Ovary (tissue), 3 donors: ENCODE measurements around the gene MARCHF3.

Source experiments
- POLR2A ChIP-seq: fragments of 450-650 bp; IDR thresholded peaks from one replicate; pipeline ENCODE4 v1.6.1; 2017; ENCODE audit warnings: antibody characterized with exemption, mild to moderate bottlenecking, moderate library complexity
- TF ChIP-seq, protein P1 (sequence below), 3 donors: fragments of 450-650 bp in 2 of 3; fragments of 200-600 bp in 1 of 3; IDR thresholded peaks; one replicate each; pipeline versions ENCODE4 v1.5.1 to v1.8.0; 2016 to 2022; ENCODE audit warnings: antibody characterized with exemption in 3 of 3, mild to moderate bottlenecking in 1 of 3
- donor health status: DM: no; HTN: no; CAD: no.

GRCh38 chr5:127003798-127004495, 26.4 kb downstream of the MARCHF3 start:
- TF ChIP-seq, protein P1, sequence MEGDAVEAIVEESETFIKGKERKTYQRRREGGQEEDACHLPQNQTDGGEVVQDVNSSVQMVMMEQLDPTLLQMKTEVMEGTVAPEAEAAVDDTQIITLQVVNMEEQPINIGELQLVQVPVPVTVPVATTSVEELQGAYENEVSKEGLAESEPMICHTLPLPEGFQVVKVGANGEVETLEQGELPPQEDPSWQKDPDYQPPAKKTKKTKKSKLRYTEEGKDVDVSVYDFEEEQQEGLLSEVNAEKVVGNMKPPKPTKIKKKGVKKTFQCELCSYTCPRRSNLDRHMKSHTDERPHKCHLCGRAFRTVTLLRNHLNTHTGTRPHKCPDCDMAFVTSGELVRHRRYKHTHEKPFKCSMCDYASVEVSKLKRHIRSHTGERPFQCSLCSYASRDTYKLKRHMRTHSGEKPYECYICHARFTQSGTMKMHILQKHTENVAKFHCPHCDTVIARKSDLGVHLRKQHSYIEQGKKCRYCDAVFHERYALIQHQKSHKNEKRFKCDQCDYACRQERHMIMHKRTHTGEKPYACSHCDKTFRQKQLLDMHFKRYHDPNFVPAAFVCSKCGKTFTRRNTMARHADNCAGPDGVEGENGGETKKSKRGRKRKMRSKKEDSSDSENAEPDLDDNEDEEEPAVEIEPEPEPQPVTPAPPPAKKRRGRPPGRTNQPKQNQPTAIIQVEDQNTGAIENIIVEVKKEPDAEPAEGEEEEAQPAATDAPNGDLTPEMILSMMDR (IDR thresholded peaks at IDR 0.05) = no peak
- no peak for TF ChIP-seq POLR2A
